PC-3 (cell line): ENCODE results near the gene NINJ2.

ENCODE experiments used
- CTCF ChIP-seq: fragments of 300-600 bp; sonication (generic); conservative IDR thresholded peaks from 2 replicates; pipeline ENCODE4 v1.5.1; 2017; ENCODE audit warnings: antibody characterized with exemption, low read depth, mild to moderate bottlenecking, low read length
- EZH2 ChIP-seq: fragments of 300-600 bp; sonication (generic); IDR thresholded peaks from one replicate; pipeline ENCODE4 v1.6.1; 2017; ENCODE audit warnings: antibody characterized with exemption, mild to moderate bottlenecking, low read length; ENCODE audit not compliant: unreplicated experiment
- EZH2phosphoT487 ChIP-seq: fragments of 300-600 bp; sonication (generic); IDR thresholded peaks from 2 replicates; pipeline ENCODE4 v1.6.1; 2018; ENCODE audit warnings: mild to moderate bottlenecking, antibody characterized with exemption, low read length, borderline replicate concordance

- no peak for TF ChIP-seq CTCF
- no peak for TF ChIP-seq EZH2phosphoT487
- no peak for TF ChIP-seq EZH2
These were observed 109.3 kb downstream of the NINJ2 start for GRCh38 chr12:554001-554285.
